Mammary epithelial cell (primary cell): Measurements from ENCODE around the gene RNF128.

Source experiments
- CTCF ChIP-seq, 2 donors: IDR thresholded peaks in 1 of 2; conservative IDR thresholded peaks in 1 of 2; 2 replicates each; pipeline ENCODE4 v1.5.1; 2011 to 2012; ENCODE audit warnings: inconsistent platforms in 2 of 2, low read length in 2 of 2, mild to moderate bottlenecking in 2 of 2, control low read depth in 1 of 2, low read depth in 1 of 2; ENCODE audit not compliant: insufficient read depth in 1 of 2; ENCODE audit errors: extremely low read depth in 1 of 2
- EZH2 ChIP-seq: IDR thresholded peaks from 2 replicates; pipeline ENCODE4 v1.6.1; 2012; ENCODE audit warnings: low read length, inconsistent platforms, borderline replicate concordance

- TF ChIP-seq CTCF (conservative IDR thresholded peaks at IDR 0.05 in 1 of 2, IDR thresholded peaks at IDR 0.05 in 1 of 2; ENCODE audit: extremely low read depth in 1 of 2, insufficient read depth in 1 of 2, low read depth in 1 of 2, low read length in 2 of 2): peak in 1 of 2 donors; percentile 40
- TF ChIP-seq EZH2: no peak
These were observed 25.7 kb downstream of the RNF128 start for GRCh38 chrX:106752101-106752678.
